ENCODE results near the gene DCBLD2. TPM values are rescaled to one million over a fixed set of nuclear protein-coding genes. Genes with fewer than 3 reads are reported as not detected.

DCBLD2 gene
- total RNA-seq, 1 experiment from 2014 or later: 33.6 TPM

- no TSS peak for BruUV-seq (replicated peaks)
- CTCF ChIA-PET: no interaction called here
- POLR2A ChIA-PET (ENCODE audit: low non-redundant PET): no interaction called here
These were observed 43.6 kb upstream of the DCBLD2 start for GRCh38 chr3:98945101-98945524.

GRCh38 chr3:98930413-98930812 lies 28.9 kb upstream of the DCBLD2 start:
- intact Hi-C loops (cut with micrococcal nuclease; ENCODE audit: unreplicated experiment): no loop called here
- ChIA-PET CTCF (no interaction called here), POLR2A (ENCODE audit: low non-redundant PET) (no interaction called here)
- Histone ChIP-seq H3K36me3 (ENCODE audit: insufficient read depth, low read length, poor library complexity, severe bottlenecking) (no peaks in the 10 kb centered on the region), H3K9me3 (ENCODE audit: low read depth, low read length, poor library complexity, severe bottlenecking) (peaks cover 11% of the 10 kb centered on the region), H3K4me3 (ENCODE audit: low read depth, low read length, poor library complexity, severe bottlenecking) (no peak overlapping the region), H3K27ac (ENCODE audit: low read depth, low read length, poor library complexity, severe bottlenecking) (no peak overlapping the region), H3K4me1 (ENCODE audit: insufficient read depth, low read length, poor library complexity, severe bottlenecking) (no peaks in the 10 kb centered on the region), H3K27me3 (replicated peaks; ENCODE audit: insufficient read depth, low read depth, low read length, poor library complexity) (no peaks in the 10 kb centered on the region)
- TF ChIP-seq EZH2 (IDR thresholded peaks at IDR 0.05; ENCODE audit: borderline replicate concordance, low read depth, low read length, poor library complexity, severe bottlenecking): no peak
- no peak for TF ChIP-seq CTCF (conservative IDR thresholded peaks at IDR 0.05; ENCODE audit: low read depth, low read length)
- BruUV-seq (replicated peaks): no TSS peak
- no peak for DNase-seq (ENCODE audit: low spot score)

More at GRCh38 chr3:98945101-98945524, 43.6 kb upstream of the DCBLD2 start:
- intact Hi-C loops (cut with micrococcal nuclease; ENCODE audit: unreplicated experiment): no loop called here
- Histone ChIP-seq H3K4me3 (ENCODE audit: low read depth, low read length, poor library complexity, severe bottlenecking) (no peak overlapping the region), H3K36me3 (ENCODE audit: insufficient read depth, low read length, poor library complexity, severe bottlenecking) (no peaks in the 10 kb centered on the region), H3K27ac (ENCODE audit: low read depth, low read length, poor library complexity, severe bottlenecking) (no peak overlapping the region), H3K4me1 (ENCODE audit: insufficient read depth, low read length, poor library complexity, severe bottlenecking) (no peaks in the 10 kb centered on the region), H3K27me3 (replicated peaks; ENCODE audit: insufficient read depth, low read depth, low read length, poor library complexity) (no peaks in the 10 kb centered on the region), H3K9me3 (ENCODE audit: low read depth, low read length, poor library complexity, severe bottlenecking) (no peaks in the 10 kb centered on the region)
- TF ChIP-seq CTCF (conservative IDR thresholded peaks at IDR 0.05; ENCODE audit: low read depth, low read length) (no peak), EZH2 (IDR thresholded peaks at IDR 0.05; ENCODE audit: borderline replicate concordance, low read depth, low read length, poor library complexity, severe bottlenecking) (no peak)
- peak; percentile 48 for DNase-seq (ENCODE audit: low spot score)

GRCh38 chr3:98921957-98922356 lies 20.5 kb upstream of the DCBLD2 start:
- BruUV-seq (replicated peaks): no TSS peak

More at GRCh38 chr3:98921957-98922356, 20.5 kb upstream of the DCBLD2 start:
- no peak for DNase-seq (ENCODE audit: low spot score)
- H3K27ac ChIP-seq (ENCODE audit: low read depth, low read length, poor library complexity, severe bottlenecking): no peak overlapping the region
- no peaks in the 10 kb centered on the region for H3K27me3 ChIP-seq (replicated peaks; ENCODE audit: insufficient read depth, low read depth, low read length, poor library complexity)
- intact Hi-C loops (cut with micrococcal nuclease; ENCODE audit: unreplicated experiment): no loop called here
- no peak overlapping the region for H3K4me3 ChIP-seq (ENCODE audit: low read depth, low read length, poor library complexity, severe bottlenecking)
- H3K4me1 ChIP-seq (ENCODE audit: insufficient read depth, low read length, poor library complexity, severe bottlenecking): no peaks in the 10 kb centered on the region
- no peak for TF ChIP-seq EZH2 (IDR thresholded peaks at IDR 0.05; ENCODE audit: borderline replicate concordance, low read depth, low read length, poor library complexity, severe bottlenecking)
- no peak for TF ChIP-seq CTCF (conservative IDR thresholded peaks at IDR 0.05; ENCODE audit: low read depth, low read length)
- ChIA-PET CTCF (no interaction called here), POLR2A (ENCODE audit: low non-redundant PET) (interaction anchor here (0.7 kb wide), 1 partner anchor 451 kb away, joined by 5 read pairs; no protein-coding TSS in a partner anchor)
- H3K9me3 ChIP-seq (ENCODE audit: low read depth, low read length, poor library complexity, severe bottlenecking): no peaks in the 10 kb centered on the region
- H3K36me3 ChIP-seq (ENCODE audit: insufficient read depth, low read length, poor library complexity, severe bottlenecking): no peaks in the 10 kb centered on the region
